Transverse colon (tissue), 4 donors: ENCODE results near the gene MICU2.

ENCODE experiments used
- EP300 ChIP-seq: sonication (generic); formaldehyde crosslinking; IDR thresholded peaks from one replicate; pipeline ENCODE4 v1.6.1; 2017; ENCODE audit warnings: antibody characterized with exemption, low read depth
- POLR2A ChIP-seq: fragments of 450-650 bp; IDR thresholded peaks from one replicate; pipeline ENCODE4 v1.6.1; 2016; ENCODE audit warnings: antibody characterized with exemption, mild to moderate bottlenecking, moderate library complexity
- POLR2AphosphoS5 ChIP-seq, 3 donors: sonication (generic); formaldehyde crosslinking; IDR thresholded peaks; one replicate each; pipeline ENCODE4 v1.6.1; 2016; ENCODE audit warnings: antibody characterized with exemption in 3 of 3
- TF ChIP-seq, protein P1 (sequence below), 5 experiments: fragments of 200-600 bp in 3 of 5; fragments of 450-650 bp in 2 of 5; sonication (generic) in 3 of 5; IDR thresholded peaks; 1 replicate in 2 of 5; 2 replicates in 3 of 5; pipeline ENCODE4 v1.5.1; 2016 to 2017; ENCODE audit warnings: antibody characterized with exemption in 5 of 5, inconsistent platforms in 3 of 5, mild to moderate bottlenecking in 2 of 5, moderate library complexity in 1 of 5

DNA sequence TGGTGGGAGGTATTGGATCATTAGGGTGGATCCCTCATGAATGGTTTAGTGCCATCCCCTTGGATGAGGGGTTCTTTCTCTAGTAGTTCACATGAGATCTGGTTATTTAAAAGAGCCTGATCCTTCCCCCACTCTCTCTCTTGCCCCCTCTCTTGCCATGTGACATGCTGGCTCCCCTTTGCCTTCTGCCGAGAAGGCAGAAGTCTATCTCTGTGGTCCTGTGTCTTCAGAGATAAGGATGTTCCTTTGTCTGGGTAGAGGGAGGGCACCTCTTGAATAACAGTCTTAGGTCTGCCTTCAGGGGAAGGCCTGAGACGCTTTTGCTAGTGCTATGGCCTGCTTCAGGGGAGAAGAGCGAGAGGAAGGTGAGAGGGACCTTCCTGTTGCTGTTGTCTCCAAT is 142.8 kb downstream of the MICU2 start:
- TF ChIP-seq EP300 (no peak), POLR2A (no peak), POLR2AphosphoS5 (IDR thresholded peaks at IDR 0.05) (no peak)
- TF ChIP-seq, protein P1, sequence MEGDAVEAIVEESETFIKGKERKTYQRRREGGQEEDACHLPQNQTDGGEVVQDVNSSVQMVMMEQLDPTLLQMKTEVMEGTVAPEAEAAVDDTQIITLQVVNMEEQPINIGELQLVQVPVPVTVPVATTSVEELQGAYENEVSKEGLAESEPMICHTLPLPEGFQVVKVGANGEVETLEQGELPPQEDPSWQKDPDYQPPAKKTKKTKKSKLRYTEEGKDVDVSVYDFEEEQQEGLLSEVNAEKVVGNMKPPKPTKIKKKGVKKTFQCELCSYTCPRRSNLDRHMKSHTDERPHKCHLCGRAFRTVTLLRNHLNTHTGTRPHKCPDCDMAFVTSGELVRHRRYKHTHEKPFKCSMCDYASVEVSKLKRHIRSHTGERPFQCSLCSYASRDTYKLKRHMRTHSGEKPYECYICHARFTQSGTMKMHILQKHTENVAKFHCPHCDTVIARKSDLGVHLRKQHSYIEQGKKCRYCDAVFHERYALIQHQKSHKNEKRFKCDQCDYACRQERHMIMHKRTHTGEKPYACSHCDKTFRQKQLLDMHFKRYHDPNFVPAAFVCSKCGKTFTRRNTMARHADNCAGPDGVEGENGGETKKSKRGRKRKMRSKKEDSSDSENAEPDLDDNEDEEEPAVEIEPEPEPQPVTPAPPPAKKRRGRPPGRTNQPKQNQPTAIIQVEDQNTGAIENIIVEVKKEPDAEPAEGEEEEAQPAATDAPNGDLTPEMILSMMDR (IDR thresholded peaks at IDR 0.05): no peak
